ENCODE data around the gene DAGLB. TPM values are rescaled to one million over a fixed set of nuclear protein-coding genes. Genes with fewer than 3 reads are reported as not detected.

The DAGLB gene, protein sequence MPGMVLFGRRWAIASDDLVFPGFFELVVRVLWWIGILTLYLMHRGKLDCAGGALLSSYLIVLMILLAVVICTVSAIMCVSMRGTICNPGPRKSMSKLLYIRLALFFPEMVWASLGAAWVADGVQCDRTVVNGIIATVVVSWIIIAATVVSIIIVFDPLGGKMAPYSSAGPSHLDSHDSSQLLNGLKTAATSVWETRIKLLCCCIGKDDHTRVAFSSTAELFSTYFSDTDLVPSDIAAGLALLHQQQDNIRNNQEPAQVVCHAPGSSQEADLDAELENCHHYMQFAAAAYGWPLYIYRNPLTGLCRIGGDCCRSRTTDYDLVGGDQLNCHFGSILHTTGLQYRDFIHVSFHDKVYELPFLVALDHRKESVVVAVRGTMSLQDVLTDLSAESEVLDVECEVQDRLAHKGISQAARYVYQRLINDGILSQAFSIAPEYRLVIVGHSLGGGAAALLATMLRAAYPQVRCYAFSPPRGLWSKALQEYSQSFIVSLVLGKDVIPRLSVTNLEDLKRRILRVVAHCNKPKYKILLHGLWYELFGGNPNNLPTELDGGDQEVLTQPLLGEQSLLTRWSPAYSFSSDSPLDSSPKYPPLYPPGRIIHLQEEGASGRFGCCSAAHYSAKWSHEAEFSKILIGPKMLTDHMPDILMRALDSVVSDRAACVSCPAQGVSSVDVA
- polyA plus RNA-seq (ENCODE audit: insufficient read length in 10 of 10): 10 to 100 TPM in 9 of 10 donors, 1 to 10 TPM in 1; 9.7 to 13.9 (median 11.0) TPM
- long read RNA-seq, donor 1, partial matches to known transcripts: 0 of 2 reads
- long read RNA-seq, donor 1, other reads (novel, unspliced or antisense): 0 of 2 reads
- long read RNA-seq, donor 2, partial matches to known transcripts: 6 of 8 reads
- long read RNA-seq, donor 2, other reads (novel, unspliced or antisense): 0 of 8 reads
- long read RNA-seq, donor 3: 0 reads
- long read RNA-seq, donor 4, partial matches to known transcripts: 0 of 1 reads
- long read RNA-seq, donor 4, other reads (novel, unspliced or antisense): 0 of 1 reads
- long read RNA-seq, donor 5, partial matches to known transcripts: 0 of 4 reads
- long read RNA-seq, donor 5, other reads (novel, unspliced or antisense): 0 of 4 reads
- long read RNA-seq, donor 6: 0 reads
- long read RNA-seq, donor 7, partial matches to known transcripts: 0 of 1 reads
- long read RNA-seq, donor 7, other reads (novel, unspliced or antisense): 0 of 1 reads
- long read RNA-seq, donor 8, partial matches to known transcripts: 0 of 2 reads
- long read RNA-seq, donor 8, other reads (novel, unspliced or antisense): 0 of 2 reads
- long read RNA-seq, donor 9: 0 reads

GRCh38 chr7:6447581-6448199 lies at the start of gene DAGLB:
TSS of gene DAGLB (minus strand) at chr7:6447954. CDS start at chr7:6447842, 112 bp downstream.
- DNase-seq: peak; percentile 94 to 98 (median 97)

GRCh38 chr7:6497637-6497905 lies 49.8 kb upstream of the DAGLB start:
- no peak for DNase-seq

GRCh38 chr7:6496842-6497636 lies 49.3 kb upstream of the DAGLB start:
- DNase-seq: no peak

- no peak for DNase-seq
These were observed 48.0 kb upstream of the DAGLB start for GRCh38 chr7:6495597-6496262.

DNA sequence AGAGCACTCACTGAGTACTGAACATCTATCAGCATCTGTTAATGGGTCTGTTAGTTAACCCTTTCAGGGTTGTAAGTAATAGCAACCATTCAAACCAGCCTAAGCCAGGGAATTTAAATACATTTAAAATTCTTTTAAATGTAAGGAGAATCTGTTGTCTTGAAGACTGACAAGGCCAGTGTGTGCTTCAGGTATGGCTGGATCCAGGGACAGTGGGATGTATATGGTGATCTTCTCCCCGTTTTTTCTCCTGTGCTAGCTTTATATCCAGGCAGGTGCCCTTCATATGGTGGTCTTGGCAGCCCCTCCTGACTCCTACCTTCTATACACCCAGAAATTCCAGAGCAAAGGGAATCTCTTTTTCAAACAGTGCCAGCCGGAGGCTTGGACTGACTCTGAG lies 46.6 kb upstream of the DAGLB start:
- no peak for DNase-seq

- DNase-seq: no peak
These were observed 43.4 kb upstream of the DAGLB start for GRCh38 chr7:6491194-6491593.

- no peak for DNase-seq
These were observed 41.9 kb upstream of the DAGLB start for GRCh38 chr7:6489612-6490011.

DNA sequence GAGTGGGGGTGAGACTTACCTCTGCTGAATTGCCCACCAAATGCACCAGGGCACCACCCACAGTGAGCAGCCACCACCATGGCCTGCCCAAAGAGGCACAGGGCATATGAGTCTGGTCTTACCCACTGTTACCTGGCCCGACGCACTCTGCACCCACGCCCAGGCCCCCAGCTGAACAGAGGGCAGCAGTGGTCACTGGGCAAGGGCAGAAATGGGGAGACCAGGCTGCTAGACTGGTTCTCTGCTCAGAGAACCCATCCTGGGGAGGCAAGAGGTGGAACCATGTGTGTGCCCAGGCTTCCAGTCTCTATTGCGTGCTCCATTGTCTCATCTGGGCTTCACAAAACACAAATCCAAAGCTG lies 39.4 kb upstream of the DAGLB start:
- no peak for DNase-seq

DNA sequence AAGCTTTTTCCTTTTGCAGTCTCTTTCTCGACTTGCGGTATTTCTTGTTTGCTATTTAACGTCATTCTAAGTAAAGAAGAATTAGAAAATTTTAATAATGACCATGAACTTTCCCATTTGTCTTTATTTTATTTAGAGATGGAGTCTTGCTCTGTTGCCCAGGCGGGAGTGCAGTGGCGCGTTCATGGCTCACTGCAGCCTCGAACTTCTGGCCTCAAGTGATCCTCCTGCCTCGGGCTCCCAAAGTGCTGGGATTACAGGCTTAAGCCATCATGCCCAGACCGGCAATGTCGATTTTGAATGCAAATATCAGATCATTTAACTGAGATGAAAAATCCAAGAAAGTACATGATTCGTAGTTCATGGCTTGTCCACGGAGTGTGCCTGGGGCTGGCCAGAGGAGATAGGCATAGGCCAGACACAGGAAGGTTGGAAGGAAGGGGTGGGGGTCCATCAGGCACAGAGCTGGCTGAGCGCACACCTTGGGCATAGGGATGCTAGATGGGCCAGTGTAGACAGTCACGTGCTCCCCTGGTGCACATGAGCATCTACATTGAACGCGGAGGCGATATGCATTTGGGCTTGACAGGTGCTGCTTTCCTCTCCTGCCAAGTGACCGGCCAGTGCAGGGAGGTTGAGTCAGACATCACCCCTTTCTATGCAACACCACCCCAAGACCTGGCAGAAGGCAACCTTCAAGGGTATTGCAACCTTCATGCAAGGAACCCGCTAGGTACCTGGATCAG lies 38.9 kb upstream of the DAGLB start:
- no peak for DNase-seq

DNA sequence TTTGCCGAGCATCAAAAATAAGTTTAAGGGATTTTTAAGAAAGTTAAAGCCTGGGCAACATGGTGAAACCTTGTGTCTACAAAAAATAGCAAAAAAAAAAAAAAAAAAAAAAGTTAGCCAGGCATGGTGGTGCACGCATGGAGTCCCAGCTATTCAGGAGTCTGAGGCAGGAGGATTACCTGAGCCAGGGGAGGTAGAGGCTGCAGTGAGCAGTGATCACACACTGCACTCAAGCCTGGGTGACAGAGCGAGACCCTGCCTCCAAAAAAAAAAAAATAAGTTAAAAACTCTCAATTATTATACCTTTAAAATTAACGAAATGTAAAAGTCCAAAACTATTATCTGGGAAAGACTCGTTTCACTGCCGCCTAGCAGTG lies 35.0 kb upstream of the DAGLB start:
- no peak for DNase-seq

DNA sequence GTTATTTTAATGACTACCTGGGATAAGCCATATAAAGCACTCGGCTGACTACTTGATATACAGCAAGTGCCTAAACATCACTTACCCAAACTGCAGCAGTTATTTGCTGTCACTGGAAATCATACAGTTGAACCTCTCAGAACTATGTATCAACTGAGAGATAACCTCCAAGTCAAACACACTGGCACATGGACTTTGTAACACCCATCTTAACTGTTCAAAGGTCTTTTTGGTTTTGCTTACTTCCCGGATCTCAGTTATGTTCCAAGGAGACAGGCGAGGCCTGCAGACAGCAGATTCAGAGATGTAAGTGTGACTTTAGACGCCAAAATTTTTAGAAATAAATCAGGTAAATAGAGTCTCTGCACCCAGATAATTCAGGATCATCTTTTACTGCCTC lies 34.6 kb upstream of the DAGLB start:
- DNase-seq: no peak

- DNase-seq: no peak
These were observed 33.7 kb upstream of the DAGLB start for GRCh38 chr7:6481445-6481844.

DNA sequence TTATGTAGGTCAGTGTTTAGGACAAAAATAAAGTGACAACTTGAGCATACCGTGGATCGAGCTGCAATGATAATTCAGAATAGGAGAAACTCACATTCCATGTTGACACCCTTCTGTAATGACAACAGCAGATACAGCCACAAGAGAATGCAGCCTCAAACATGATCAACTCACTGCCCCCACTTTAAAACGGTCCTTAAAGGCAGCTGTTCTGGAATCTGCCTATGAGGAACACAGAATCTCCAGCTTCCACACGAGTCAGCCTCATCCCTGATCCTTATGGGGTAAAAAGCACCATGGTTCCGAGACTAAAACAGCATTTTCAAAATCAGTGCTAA lies 32.5 kb upstream of the DAGLB start:
- no peak for DNase-seq

DNA sequence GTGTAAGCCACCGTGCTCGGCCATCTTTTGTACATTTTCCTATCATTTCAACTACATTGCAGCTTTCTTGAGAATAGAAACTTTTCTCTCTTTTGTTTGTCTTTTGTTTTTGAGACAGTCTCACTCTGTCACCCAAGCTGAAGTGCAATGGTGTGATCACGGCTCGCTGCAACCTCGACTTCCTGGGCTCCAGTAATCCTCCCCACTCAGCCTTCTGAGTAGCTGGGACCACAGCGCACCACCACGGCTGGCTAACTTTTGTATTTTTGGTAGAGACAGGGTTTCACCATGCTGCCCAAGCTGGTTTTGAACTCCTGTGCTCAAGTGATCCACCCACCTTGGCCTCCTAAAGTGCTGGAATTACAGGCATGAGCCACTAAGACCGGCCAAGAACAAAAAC lies 31.3 kb upstream of the DAGLB start:
- DNase-seq: no peak

DNA sequence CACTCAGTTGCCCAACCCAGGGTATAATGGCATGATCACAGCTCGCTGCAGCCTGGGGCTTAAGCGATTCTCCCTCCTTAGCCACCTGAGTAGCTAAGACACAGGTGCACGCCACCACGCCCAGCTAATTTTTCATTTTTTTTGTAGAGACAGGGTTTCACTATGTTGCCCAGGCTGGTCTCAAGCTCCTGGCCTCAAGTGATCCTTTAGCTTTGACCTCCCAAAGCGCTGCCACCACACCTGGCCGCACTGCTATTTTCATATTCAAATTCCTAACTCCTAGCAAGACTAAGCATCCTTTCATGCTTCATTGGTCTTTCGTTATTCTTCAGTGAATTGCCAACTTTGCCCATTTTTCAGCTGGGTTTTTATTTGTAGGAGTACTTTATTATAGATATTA lies 30.4 kb upstream of the DAGLB start:
- DNase-seq: no peak

DNA sequence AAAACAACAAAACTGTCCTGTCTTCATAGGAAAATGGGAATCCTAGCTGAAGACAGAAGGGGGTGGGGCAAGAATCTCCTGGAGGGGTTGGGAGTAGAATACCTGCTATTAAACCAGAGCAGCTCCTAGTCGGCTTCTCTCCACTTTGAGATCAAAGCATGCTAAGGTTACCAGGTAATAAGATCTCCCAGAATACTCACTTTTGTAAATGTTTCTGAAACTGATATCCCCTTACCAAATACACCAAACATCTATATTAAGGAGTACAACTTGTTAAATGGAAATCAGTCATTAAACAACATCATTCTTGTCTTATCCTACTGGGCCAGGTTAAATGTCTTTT lies 29.5 kb upstream of the DAGLB start:
- DNase-seq: no peak

DNA sequence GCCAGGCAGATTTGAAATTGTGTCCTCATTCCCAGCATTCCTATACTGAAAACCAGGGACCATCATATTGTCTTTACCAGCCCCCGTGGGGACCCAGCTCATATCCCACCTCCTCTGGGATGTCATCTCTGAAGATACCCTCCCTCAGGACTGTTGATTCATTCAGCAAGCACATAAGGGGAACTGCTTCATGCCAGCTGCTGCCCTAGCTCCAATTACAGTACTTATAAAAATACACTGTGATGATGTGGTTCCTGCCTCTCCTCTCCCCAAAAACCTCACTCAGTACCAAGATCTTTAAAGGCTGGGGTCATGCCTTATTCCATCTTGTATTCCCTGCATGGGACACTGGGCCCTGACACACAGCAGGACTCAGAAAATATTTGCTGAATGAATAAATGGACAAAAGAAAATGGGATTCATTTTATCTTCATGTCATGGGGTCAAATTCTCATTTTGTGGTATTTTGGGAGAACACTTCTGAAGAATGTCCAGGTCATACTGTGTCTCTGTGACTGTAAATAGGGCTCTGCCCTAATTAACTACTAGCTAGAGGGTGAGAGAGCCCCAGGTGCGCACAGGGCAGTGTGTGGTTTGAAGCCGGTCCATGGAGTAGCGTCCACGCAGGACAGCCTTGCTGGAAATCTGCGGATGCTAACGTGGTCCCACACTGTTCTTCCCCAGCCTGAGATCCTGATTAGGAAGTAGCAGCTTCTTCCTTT lies 29.0 kb upstream of the DAGLB start:
- DNase-seq: no peak

- no peak for DNase-seq
These were observed 27.9 kb upstream of the DAGLB start for GRCh38 chr7:6475433-6476186.

DNA sequence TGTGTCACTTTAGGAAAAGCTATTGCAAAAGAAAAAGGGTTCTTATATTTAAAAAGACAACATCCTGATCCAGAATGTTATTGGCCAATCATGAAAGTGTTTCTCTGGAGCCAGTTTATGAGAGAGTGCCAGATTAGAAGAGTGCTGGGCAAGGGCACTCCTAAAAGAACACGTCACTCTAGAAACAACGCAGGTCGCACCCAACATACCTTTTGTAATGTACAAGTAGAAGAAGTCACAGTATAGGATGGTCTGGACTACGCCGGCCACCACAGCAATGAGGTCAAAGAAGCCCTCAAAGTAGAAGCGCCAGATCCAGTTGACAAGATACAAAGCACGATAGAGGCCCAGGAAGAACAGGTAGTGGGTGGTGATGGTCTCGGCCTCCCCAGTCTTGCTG lies 18.1 kb upstream of the DAGLB start:
- DNase-seq: no peak
